Esophagus muscularis mucosa (tissue), 4 donors: ENCODE results near the gene SEPTIN2. TPM values are rescaled to one million over a fixed set of nuclear protein-coding genes. Genes with fewer than 3 reads are reported as not detected.
"Not testable (repeated sequence)": the region's sequence is repeated elsewhere in the genome, so short reads cannot be mapped to it uniquely, and the experiment has no call there.

Experiments used
- DNase-seq: peaks from one replicate; pipeline ENCODE4 v3.0.0-alpha.2; 2017; ENCODE audit errors: extremely low spot score
- H3K27ac ChIP-seq, 4 donors: fragments of 200-600 bp; sonication (generic); replicated peaks in 1 of 4; 1 replicate in 3 of 4; 2 replicates in 1 of 4; pipeline ENCODE4 v1.5.1; 2016 to 2019; ENCODE audit warnings: mild to moderate bottlenecking in 1 of 4
- H3K27me3 ChIP-seq, 4 donors: fragments of 200-600 bp; sonication (generic); one replicate each; pipeline versions ENCODE4 v1.5.1 to v1.6.0; 2016 to 2019
- H3K36me3 ChIP-seq, 4 donors: fragments of 200-600 bp; sonication (generic); one replicate each; pipeline ENCODE4 v1.5.1; 2016 to 2019
- H3K4me1 ChIP-seq, 4 donors: fragments of 200-600 bp; sonication (generic); one replicate each; pipeline ENCODE4 v1.5.1; 2016 to 2019
- H3K4me3 ChIP-seq, 4 donors: fragments of 200-600 bp; sonication (generic); 1 replicate in 2 of 4; 2 replicates in 2 of 4; pipeline ENCODE4 v1.5.1; 2016 to 2019; ENCODE audit warnings: mild to moderate bottlenecking in 4 of 4, moderate library complexity in 1 of 4
- H3K9me3 ChIP-seq, 4 donors: fragments of 200-600 bp; sonication (generic); 1 replicate in 3 of 4; 2 replicates in 1 of 4; pipeline ENCODE4 v1.5.1; 2016 to 2019
- EP300 ChIP-seq: sonication (generic); formaldehyde crosslinking; IDR thresholded peaks from one replicate; pipeline ENCODE4 v1.6.1; 2017; ENCODE audit warnings: antibody characterized with exemption
- POLR2A ChIP-seq: fragments of 450-650 bp; IDR thresholded peaks from one replicate; pipeline ENCODE4 v1.6.1; 2017; ENCODE audit warnings: antibody characterized with exemption, moderate library complexity, mild to moderate bottlenecking, low read depth
- POLR2AphosphoS5 ChIP-seq, 2 donors: sonication (generic); formaldehyde crosslinking; IDR thresholded peaks; one replicate each; pipeline ENCODE4 v1.6.1; 2017; ENCODE audit warnings: antibody characterized with exemption in 2 of 2
- WGBS: methylation state at CpG from one replicate; pipeline ENCODE4 v1.1.5; 2018; 5-methylcytosine and 5-hydroxymethylcytosine counted together
- intact Hi-C: fragments of 100-400 bp; cut with DNase I; formaldehyde crosslinking; loops from one replicate; pipeline ENCODE4 v1.15.1; 2023
- total RNA-seq, 4 donors: library from RNA; depleted of rRNA; stranded (reverse); fragments of >200 nt; gene quantifications; one replicate each; pipeline versions ENCODE4 v1.1.0 to v1.2.1, GENCODE V29; 2016
- TF ChIP-seq, protein P1 (sequence below), 3 experiments: fragments of 200-600 bp in 2 of 3; fragments of 450-650 bp in 1 of 3; sonication (generic) in 2 of 3; IDR thresholded peaks; one replicate each; pipeline ENCODE4 v1.5.1; 2017 to 2019; ENCODE audit warnings: antibody characterized with exemption in 3 of 3, mild to moderate bottlenecking in 2 of 3, moderate library complexity in 1 of 3

The SEPTIN2 gene
- total RNA-seq, 4 donors from 2014 or later: 272 to 335 (median 284) TPM

DNA sequence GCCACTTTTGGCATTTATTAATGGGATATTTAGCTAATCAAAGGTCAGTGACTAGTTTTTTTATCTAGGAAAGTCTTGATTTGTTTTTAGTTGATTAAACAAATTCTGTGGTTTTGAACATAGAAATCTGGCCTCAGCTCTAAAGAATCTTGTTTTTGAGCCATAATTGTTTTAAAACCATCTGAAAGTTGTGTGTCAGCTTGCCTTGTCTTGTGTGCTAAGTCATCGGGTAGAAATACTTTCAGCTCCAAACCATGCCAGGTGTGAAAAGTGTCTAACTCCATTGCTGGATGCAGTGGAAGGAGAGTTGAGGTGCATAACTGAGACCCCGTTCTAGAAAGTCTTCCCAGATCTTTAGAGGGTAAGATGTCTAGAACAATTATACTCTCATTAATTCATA, 63.1 kb downstream of the SEPTIN2 start:
- H3K27ac ChIP-seq: peak overlapping the region in 2 of 4 donors; percentile 42 to 44
- intact Hi-C loops: no loop called here
- H3K4me1 ChIP-seq: peaks cover 28 to 41% (median 33%) of the 10 kb centered on the region in 4 donors
- H3K36me3 ChIP-seq: peaks cover 0 to 24% (median 18%) of the 10 kb centered on the region in 4 donors
- DNase-seq: no peak
- no peak overlapping the region for H3K4me3 ChIP-seq
- WGBS: 69% methylated on average over 2 of the region's 2 CpGs
- H3K27me3 ChIP-seq: no peaks in the 10 kb centered on the region
- no peaks in the 10 kb centered on the region for H3K9me3 ChIP-seq
- TF ChIP-seq, protein P1, sequence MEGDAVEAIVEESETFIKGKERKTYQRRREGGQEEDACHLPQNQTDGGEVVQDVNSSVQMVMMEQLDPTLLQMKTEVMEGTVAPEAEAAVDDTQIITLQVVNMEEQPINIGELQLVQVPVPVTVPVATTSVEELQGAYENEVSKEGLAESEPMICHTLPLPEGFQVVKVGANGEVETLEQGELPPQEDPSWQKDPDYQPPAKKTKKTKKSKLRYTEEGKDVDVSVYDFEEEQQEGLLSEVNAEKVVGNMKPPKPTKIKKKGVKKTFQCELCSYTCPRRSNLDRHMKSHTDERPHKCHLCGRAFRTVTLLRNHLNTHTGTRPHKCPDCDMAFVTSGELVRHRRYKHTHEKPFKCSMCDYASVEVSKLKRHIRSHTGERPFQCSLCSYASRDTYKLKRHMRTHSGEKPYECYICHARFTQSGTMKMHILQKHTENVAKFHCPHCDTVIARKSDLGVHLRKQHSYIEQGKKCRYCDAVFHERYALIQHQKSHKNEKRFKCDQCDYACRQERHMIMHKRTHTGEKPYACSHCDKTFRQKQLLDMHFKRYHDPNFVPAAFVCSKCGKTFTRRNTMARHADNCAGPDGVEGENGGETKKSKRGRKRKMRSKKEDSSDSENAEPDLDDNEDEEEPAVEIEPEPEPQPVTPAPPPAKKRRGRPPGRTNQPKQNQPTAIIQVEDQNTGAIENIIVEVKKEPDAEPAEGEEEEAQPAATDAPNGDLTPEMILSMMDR (IDR thresholded peaks at IDR 0.05): no peak
- no peak for TF ChIP-seq POLR2A
- TF ChIP-seq EP300: no peak
- no peak for TF ChIP-seq POLR2AphosphoS5 (IDR thresholded peaks at IDR 0.05)

DNA sequence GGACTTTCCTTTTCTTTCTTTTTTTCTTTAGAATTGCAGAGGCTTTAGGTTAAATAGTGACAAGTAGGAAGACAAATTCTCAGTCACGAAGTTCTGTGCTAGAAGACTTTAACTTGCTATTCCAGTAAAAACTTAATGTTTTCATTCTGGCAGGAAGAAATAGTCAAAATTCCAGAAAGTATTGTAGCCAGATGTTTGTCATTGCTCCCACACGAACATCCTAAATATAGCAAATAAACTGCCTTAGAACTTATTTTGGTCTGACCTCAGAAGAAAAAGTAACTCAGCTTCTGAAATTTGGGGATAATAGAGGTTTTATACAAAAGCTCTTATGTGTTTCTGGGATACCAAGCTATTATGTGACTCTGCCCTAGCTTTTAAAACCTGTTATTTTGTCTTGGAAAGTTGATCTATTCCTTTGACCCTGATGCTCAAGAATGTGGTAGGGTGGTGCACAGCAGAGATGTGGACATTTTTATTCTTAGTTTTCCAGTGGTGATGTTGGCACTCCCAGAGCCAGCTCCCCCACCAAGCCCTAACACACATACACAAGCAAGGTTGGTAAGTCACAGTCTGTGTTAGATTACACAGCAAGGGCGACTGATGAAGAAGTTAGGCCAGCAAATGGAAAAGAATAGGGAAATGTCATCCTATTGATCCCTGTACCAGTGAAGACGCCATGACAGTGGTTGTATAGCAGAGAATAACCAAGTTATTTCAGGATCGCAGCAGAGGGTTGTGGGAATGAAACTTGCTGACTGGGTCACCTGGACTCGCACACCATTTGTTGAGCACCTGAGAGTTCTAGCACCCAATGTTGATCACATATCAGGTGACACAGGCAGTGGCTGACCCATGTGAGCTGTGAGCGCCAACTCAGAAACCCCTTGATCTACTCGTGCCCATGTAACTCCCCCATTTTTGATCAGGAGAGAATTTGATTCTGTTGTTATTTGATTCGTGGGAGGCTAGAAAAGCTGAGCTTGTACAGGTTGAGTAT, 64.1 kb downstream of the SEPTIN2 start:
- no peaks in the 10 kb centered on the region for H3K27me3 ChIP-seq
- peaks cover 28 to 48% (median 38%) of the 10 kb centered on the region in 4 donors for H3K4me1 ChIP-seq
- H3K4me3 ChIP-seq: no peak overlapping the region
- H3K27ac ChIP-seq: peak overlapping the region in 2 of 4 donors; percentile 12 to 42
- no peaks in the 10 kb centered on the region for H3K9me3 ChIP-seq
- intact Hi-C loops: no loop called here
- WGBS: 74% methylated on average over 7 of the region's 9 CpGs
- TF ChIP-seq, protein P1 (IDR thresholded peaks at IDR 0.05): no peak
- TF ChIP-seq POLR2AphosphoS5 (IDR thresholded peaks at IDR 0.05) (no peak), EP300 (no peak), POLR2A (no peak)
- H3K36me3 ChIP-seq: peaks cover 0 to 19% (median 9%) of the 10 kb centered on the region in 4 donors
- no peak for DNase-seq

DNA sequence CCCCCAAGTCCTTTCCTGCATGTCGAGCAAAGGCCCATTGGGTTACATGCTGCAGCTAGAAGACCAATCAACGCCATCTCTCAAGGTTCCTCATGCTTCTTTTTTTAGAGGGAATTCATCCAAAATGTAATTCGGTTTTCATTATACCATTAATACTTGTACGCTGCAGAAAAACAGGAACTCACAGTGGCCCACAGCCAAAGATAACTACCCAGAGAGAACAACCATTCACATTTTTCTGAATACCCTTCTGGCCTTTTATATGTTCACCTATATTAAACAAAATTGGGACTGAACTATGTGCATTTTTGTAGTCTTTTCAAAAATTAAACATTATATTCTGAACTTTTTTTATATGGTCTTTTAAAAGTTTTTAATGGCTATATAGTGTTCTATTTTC, 66.1 kb downstream of the SEPTIN2 start:
- Histone ChIP-seq H3K27me3 (no peaks in the 10 kb centered on the region), H3K4me1 (peaks cover 28 to 48% (median 38%) of the 10 kb centered on the region in 4 donors), H3K9me3 (no peaks in the 10 kb centered on the region), H3K36me3 (peaks cover 0 to 7% (median 2%) of the 10 kb centered on the region in 4 donors), H3K4me3 (no peak overlapping the region), H3K27ac (no peak overlapping the region)
- 51% methylated on average over 4 of the region's 4 CpGs for WGBS
- intact Hi-C loops: no loop called here
- no peak for DNase-seq
- no peak for TF ChIP-seq POLR2A

DNA sequence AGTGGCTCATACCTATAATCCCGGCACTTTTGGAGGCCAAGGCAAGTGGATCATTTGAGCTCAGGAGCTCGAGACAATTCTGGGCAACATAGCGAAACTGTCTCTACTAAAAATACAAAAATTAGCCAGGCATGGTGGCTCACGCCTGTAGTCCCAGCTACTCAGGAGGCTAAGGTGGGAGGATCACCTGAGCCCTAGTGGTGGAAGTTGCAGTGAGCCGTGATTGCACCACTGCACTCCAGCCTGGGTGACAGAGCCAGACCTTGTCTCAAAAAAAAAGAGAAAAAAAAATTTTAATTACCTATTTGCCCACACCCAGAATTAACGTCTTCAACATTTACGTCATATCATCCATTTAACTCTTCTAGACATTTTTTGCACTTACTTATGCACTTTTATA, 69.7 kb downstream of the SEPTIN2 start:
- DNase-seq, H3K4me3 ChIP-seq, H3K27ac ChIP-seq, H3K9me3 ChIP-seq, H3K27me3 ChIP-seq, intact Hi-C loops, H3K36me3 ChIP-seq: not testable (repeated sequence)
- H3K4me1 ChIP-seq: peaks cover 11 to 26% (median 20%) of the 10 kb centered on the region in 4 donors
- WGBS: 92% methylated on average over 7 of the region's 7 CpGs

DNA sequence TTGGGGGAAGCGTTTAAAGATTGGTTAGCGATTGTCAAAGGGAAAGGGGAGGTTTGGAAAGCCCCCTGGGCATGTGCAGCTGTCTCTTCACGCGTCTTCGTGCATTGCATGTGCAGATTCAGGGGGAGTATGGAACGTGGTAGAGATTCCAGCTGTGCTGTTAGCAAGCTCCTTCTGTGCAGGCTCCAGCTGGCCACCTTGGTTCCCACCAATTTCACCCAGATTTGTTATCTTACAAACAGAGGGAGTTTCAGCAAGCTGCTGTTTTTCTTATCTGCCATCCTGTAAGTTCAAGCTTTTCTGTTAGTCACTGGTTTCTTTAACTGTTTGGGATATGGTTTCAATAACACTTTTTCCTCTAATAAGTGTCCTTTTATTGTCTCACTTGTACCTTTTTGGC, 70.8 kb downstream of the SEPTIN2 start:
- no peak for TF ChIP-seq EP300
- TF ChIP-seq, protein P1 (IDR thresholded peaks at IDR 0.05): no peak
- 87% methylated on average over 6 of the region's 6 CpGs for whole genome bisulfite sequencing
- H3K27ac ChIP-seq: no peak overlapping the region
- peaks cover 0 to 7% (median 2%) of the 10 kb centered on the region in 4 donors for H3K36me3 ChIP-seq
- no peak overlapping the region for H3K4me3 ChIP-seq
- H3K27me3 ChIP-seq: no peaks in the 10 kb centered on the region
- no peaks in the 10 kb centered on the region for H3K9me3 ChIP-seq
- H3K4me1 ChIP-seq: peaks cover 4 to 17% (median 11%) of the 10 kb centered on the region in 4 donors
- no peak for DNase-seq
- intact Hi-C loops: no loop called here
